Islet precursor cell (in vitro differentiated cells): ENCODE measurements around the gene EP400.

Experiments used
- DNase-seq: peaks from one replicate; pipeline ENCODE4 v3.0.0-alpha.2; 2018

The EP400 gene

DNA sequence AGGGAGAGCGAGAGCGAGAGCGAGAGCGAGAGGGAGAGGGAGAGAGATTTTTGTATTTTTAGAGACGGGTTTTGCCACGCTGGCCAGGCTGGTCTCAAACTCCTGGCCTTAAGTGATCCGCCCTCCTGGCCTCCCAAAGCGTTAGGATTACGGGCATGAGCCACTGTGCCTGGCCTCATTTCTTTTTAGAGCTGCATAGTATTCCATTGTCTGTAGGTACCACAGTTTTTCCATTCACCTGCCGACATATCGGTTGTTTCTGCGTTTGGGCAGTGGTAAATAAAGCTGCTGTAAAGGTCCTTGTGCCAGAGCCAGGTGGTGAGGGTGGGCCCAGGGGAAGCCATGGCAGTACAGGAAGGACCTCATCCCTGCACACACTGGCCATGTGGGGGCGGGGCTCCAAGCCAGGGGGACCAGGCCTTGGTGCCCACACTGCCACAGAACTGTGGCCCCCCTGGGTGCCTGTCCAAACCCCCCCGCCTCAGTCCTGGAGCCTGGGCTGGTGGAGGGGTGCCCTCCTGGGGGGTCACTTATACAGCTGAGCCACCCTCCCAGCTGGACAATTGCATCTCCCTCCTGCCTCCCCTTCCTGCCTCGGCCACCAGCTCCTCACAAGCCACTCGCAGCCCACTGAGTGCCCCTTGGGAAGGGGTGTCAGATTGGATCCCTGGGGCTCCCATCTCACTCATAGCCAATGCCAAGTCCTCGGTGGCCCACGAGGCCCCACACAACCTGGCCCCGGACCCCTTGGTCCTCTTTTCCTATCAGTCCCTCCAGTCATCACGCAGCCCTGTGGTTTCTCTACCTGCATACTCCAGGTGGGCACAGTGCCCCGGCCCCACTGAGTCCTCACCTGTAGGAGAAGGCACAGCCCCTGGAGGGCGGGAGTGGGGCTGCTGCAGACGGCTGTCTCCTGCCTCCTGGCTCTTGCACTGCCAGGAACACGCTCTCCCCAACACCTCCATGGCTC, 22.3 kb upstream of the EP400 start:
- peak; percentile 54 for DNase-seq

DNA sequence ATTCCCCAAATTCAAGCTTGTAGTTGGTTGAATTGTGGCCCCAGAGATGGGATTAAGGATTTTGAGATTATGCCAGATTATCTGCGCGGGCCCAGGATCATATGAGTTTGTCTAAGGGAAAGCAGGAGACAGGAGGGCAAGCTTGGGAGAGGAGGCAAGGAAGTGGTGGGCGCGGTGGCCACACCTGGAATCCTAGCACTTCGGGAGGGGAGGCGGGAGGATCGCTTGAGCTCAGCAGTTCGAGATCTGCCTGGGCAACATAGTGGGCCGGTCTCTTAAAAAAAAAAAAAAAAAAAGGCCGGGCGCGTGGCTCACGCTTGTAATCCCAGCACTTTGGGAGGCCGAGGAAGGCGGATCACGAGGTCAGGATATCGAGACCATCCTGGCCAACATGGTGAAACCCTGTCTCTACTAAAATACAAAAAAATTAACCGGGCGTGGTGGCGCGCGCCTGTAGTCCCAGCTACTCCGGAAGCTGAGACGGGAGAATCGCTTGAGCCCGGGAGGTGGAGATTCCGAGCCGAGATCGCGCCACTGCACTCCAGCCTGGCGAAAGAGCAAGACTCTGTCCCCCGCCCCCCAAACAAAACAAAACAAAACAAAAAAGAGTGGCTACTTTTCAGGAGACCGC, 21.5 kb upstream of the EP400 start:
- DNase-seq = peak; percentile 70

DNA sequence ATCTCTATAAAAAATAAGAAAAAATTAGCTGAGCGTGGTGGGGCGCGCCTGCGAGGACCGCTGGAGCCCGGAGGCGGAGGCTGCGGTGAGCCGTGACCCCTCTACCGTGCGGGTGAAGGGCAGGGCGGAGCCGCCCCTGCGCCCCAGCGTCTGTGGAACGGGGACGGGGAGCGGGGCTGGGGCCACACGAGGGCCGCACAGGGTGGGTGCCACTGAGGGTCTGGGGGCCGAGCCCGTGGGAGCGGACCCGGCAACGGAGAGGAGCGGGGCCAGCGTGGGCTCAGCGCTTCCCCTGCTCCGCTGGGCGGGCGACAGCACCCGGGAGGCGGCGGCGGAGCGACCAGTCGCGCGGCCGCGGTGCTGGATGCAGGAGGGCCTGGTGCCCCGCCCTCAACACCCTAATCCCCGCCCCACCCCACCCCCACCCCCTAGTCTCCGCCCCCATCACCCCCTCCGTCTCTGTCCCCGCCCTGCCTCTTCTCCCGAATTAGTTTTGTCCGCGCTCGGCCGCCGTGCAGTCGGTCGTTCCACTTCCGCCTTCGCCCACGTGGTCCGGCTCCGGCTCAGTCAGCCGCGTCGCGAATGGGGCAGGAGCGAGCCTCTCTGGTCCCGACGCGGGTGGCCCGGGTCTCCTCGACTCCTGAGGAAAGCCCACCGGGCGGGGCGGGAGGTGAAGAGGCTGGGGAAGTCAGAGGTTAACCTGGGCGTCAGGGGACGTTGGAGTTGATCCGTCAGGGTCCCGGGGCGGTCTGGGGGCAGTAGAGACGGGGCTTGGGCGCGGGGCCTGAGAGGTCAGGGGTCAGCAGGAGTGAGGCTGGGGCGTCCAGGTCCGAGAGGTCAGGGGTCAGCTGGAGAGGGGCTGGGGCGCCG, 20.8 kb upstream of the EP400 start, which contains the start of gene PUS1:
PUS1 (plus strand) TSS at position 566 of the 870 bp plus-strand sequence. CDS start 447 bp downstream, outside the sequence.
- DNase-seq = peak; percentile 99

DNA sequence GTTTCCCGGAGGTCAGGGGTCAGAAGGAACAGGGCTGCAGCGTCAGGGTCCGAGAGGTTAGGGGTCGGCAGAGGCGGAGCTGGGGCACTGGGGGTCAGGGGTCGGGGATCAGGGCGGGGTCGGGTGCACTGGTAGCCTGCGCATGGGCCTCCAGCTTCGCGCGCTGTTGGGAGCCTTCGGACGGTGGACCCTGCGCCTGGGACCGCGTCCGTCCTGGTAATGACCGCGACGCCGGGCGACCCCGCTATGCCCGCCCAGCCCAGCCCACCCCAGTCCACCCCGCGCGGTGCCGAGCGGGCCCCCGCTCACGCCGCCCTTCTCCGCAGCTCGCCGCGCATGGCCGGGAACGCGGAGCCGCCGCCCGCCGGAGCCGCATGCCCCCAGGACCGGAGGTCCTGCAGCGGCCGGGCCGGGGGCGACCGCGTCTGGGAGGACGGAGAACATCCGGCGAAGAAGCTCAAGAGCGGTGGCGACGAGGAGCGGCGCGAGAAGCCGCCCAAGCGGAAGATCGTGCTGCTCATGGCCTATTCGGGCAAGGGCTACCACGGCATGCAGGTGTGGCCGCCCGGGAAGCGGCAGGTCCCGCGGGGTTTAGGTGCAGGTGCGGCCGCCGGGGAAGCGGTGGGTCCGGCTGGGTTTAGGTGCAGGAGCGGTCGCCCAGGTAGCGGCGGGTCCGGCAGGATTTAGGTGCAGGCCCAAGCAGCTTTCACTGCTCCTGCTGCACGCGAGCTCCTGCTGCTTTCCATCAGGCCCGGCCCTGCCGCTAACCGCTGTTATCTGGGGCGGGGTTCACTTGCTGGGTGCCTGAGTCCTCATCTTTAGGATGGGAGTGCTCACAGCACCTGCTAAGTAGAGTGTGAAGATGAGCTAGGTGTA, 19.9 kb upstream of the EP400 start:
- DNase-seq = peak; percentile 73

DNA sequence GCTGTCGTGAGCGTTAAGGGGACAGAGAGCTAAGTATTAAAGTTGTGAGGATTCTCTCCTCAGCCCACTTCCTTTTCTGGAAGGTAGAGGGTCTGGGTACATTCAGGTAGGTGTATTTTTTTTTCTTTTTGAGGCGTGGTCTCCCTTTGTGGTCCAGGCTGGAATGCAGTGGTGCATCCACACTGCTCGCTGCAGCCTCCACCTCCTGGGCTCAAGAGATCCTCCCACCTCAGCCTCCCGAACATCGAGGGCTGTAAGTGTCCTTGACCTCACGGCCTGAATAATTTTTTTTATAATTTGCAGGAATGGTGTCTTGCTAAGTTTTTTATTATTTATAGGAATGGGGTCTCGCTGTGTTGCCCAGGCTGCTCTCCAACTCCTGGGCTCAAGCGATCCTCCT, 19.2 kb upstream of the EP400 start:
- peak; percentile 47 for DNase-seq

DNA sequence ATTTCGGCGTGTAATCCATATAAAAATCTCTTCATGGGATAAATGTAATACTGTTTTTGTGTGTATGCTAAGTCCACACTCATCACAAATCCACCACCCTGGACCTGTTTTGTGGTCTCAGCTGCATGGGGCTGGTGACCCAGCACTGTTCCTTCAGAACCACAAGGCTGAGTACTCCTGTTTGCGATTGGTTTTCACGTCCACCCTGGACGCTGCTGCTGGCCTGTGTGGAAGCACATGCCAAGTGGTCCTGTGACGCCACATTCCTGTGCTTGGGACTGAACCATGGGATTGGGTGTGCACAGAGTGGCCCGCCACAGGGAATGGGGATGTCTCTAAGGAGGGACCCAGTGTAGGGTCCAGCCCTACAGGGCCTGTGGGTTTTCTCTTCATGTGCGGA, 16.4 kb upstream of the EP400 start:
- no peak for DNase-seq

DNA sequence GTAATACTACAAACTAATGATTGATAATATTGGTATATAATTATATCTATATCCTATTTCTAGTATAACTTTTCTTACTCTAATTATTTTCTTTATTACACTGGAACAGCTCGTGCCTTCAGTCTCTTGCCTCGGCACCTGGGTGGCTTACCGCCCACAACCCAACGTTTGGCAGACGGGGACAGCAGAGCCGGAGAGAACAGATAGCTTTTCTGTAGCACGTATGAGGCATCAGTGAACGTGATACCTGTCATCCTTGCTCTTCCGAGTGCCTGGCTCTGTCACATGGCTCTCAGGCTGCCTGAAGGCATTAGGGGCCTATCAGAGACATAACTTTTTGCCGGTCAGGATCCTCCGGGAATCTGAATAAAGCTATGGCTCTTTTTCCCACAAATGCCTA, 15.2 kb upstream of the EP400 start:
- DNase-seq = no peak

DNA sequence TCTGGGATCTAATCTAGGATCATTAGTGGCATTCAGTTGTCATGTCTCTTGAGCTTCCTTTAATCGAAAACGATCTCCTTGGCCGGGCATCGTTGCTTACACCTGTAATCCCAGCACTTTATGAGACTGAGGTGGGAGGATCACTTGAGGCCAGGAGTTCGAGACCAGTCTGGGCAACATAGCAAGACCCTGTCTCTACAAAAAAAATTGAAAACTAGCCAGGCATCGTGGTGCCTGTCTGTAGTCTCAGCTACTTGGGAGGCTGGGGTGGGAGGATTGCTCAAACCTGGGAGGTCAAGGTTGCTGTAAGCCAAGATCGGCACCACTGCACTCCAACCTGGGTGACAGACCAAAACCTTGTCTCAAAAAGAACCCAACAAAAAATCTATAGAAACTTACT, 11.7 kb upstream of the EP400 start:
- no peak for DNase-seq

- no peak for DNase-seq
Measured at GRCh38 chr12:131939007-131939406, 10.7 kb upstream of the EP400 start.

- DNase-seq = no peak
Measured at GRCh38 chr12:131940141-131940547, 9.6 kb upstream of the EP400 start.

DNA sequence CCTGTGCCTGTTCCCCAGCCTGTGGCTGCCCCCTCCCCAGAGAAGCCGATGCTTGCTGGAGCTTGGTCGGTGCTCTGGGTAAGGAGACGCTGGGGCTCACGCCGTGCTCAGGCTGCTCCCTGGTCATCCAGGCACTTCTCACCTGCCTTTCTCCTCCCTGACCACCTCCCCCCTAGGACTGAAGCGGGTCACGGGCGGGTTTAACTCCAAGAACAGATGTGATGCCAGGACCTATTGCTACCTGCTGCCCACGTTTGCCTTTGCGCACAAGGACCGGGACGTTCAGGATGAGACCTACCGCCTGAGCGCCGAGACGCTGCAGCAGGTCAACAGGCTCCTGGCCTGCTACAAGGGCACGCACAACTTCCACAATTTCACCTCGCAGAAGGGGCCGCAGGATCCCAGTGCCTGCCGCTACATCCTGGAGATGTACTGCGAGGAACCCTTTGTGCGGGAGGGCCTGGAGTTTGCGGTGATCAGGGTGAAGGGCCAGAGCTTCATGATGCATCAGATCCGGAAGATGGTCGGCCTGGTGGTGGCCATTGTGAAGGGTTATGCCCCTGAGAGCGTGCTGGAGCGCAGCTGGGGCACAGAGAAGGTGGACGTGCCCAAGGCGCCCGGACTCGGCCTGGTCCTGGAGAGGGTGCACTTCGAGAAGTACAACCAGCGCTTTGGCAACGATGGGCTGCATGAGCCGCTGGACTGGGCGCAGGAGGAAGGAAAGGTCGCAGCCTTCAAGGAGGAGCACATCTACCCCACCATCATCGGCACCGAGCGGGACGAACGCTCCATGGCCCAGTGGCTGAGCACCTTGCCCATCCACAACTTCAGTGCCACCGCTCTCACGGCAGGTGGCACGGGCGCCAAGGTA, 8.4 kb upstream of the EP400 start:
- no peak for DNase-seq

DNA sequence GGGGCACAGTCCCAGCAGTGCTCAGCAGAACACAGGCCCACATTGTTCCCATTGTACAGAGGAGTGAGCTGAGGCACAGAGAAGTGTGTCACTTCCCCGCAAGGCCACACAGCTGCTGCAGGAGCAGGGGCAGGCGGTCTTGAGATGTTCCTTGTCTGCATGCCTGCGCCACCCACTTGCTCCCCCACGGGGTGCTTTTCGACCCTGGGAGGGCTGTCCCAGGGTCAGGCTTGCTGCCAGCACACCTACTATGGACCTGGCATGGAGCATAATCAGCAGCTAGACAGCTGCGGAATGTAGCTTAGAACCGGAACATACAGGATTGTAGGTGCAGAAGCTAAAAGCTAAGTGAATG, 7.8 kb upstream of the EP400 start:
- no peak for DNase-seq

DNA sequence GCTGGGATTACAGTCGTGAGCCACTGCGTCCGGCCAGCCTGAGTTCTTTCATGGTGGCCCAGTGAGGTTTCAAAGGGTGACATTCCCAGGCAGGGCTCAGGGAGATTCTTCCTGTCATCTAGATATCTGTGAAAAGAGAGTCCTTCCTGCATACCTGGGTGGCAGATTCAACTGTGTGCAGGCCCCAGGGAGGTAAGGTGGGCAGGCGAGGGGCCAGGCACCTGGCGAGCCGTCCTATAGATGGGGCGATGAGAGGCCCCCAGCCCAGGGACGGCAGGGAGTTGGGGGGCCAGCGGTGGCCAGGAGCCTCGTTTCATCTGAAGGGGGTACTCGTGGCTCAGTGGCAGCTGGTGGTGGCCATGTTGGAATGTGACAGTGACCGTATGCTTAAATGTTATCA, 7.1 kb upstream of the EP400 start:
- no peak for DNase-seq

GRCh38 chr12:131943389-131943788, 6.4 kb upstream of the EP400 start:
- DNase-seq = peak; percentile 29

DNA sequence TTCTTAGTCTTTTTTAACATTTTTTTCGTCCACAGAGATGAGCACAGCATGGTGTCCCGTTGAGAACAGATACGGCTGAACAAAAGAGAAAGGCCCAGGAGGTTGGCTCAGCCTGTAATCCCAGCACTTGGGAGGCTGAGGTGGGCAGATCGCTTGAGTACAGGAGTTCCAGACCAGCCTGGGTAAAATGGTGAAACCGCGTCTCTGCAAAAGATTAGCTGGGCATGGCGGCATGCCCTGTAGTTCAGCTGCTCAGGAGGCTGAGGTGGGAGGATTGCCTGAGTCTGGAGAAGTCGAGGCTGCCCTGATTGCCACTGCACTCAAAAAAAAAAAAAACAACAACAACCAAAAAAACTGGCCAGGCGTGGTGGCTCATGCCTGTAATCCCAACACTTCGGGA, 5.9 kb upstream of the EP400 start:
- DNase-seq = peak; percentile 27

DNA sequence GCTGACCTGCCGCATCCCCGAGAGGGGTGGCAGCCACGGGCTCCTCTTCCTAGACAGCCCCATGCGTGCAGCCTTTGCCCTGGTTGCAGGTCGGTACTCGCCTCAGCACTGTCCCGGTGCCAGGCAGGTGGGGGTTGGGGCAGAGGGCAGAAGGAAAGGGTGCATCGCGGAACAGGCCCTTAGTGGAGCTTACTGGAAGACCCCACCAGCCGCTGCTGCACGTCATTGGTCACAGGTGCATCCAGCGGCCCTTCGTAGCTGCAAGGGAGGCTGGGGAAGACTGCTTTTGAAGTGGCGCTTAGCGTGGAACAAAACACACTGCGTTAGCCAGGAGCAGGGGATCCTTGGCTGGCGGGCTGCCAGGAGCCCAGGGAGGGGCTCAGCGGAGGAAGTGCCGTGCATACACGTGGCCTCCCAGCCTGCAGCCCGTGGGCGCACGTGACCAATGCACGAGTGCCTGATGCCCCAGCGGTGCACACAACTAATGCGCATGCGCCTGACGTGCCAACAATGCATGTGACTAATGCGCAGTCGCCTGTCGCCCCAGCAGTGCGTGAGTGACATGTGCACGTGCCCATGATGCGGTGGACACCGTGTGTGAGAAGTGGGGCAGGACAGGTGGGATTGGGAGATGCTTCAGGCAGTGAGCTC, 5.0 kb upstream of the EP400 start:
- peak; percentile 53 for DNase-seq

DNA sequence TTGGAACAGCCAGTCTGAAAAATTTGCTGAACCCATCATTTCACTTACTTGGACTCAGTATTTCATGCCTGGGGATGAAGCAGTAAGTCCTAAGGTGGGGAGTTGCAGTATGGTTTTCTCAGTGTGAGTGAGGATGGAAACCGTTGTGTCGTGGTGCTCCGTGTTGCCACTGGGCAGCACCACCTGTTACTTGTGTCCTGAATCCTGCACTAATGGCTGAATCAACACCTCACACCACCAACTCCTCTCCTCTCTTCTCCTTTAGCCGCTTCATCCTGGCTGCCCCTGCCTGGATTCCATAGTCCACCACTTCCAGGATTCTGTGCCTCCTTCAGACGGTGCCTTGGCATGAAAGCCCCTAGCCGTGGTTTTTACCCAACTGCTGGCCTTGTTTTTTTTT, 3.0 kb upstream of the EP400 start:
- DNase-seq = peak; percentile 29

DNA sequence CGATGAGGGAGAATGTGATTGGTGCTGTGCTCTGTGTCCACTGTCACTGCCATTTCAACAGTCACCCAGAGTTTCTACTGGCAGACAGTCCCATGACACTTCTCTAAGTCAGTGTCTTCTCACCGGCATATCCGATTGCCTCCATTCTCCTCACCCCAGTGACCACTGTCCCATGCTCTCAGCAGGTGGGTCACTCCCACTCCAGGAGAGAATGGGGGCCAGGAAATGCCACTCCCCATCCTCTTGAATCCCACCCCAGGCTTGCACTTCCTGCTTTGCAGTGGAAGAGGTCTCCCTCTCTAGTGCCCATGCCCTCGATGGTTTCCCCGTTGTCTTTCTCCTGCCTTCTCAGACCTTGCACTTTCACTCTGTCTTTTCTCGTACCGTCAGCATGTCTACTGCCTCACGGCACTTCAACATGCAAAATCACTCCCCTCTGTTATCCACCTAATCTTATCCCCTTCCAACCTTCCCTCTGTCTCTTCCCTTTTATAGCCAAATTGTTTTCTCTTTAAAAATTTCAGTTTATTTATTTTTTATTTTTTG, 2.2 kb upstream of the EP400 start:
- peak; percentile 53 for DNase-seq

DNA sequence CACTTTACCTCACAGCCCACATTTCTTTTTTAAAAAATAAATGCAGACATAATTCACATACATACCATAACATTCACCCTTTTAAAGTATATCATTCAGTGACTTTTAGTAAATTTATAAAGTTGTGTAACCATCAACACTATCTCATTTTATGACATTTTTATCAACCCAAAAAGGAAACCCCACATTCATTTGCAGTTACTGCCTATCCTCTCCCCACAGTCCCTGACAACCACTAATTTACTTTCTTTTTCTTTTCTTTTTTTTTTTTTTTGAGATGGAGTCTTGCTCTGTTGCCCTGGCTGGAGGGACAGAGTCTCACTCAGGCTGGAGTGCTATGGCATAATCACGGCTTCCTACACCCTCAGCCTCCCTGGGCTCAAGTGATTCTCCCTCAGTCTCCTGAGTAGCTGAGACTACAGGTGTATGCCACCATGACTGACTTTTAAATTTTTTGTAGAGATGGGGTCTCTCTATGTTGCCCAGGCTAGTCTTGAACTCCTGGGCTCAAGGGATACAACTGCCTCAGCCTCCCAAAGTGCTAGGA, 1.5 kb upstream of the EP400 start:
- DNase-seq = peak; percentile 37
